Kidney (tissue), 14 donors: Measurements from ENCODE around the gene ZBTB6. TPM values are rescaled to one million over a fixed set of nuclear protein-coding genes. Genes with fewer than 3 reads are reported as not detected.

Experiments
- DNase-seq, 5 donors: peaks; one replicate each; pipeline ENCODE4 v3.0.0-alpha.2; 2013 to 2020
- FAIRE-seq: peaks from 2 replicates; lab custom pipeline; 2012; peaks lifted over from hg19 to GRCh38; lab: Jason Lieb, UNC
- H3K27ac ChIP-seq, 2 donors: one replicate each; pipeline ENCODE4 v1.7.0; 2013; ENCODE audit warnings: low read depth in 2 of 2, low read length in 2 of 2, inconsistent platforms in 1 of 2
- H3K27me3 ChIP-seq: one replicate; pipeline ENCODE4 v1.7.1; 2013; ENCODE audit warnings: low read length, inconsistent platforms; ENCODE audit not compliant: control insufficient read depth, insufficient read depth
- H3K36me3 ChIP-seq, 3 donors: one replicate each; pipeline versions ENCODE4 v1.7.0 to v1.7.1; 2013; ENCODE audit warnings: low read length in 3 of 3, control low read depth in 1 of 3, inconsistent platforms in 1 of 3; ENCODE audit not compliant: insufficient read depth in 3 of 3, control insufficient read depth in 2 of 3
- H3K4me1 ChIP-seq, 3 donors: one replicate each; pipeline versions ENCODE4 v1.7.0 to v1.7.1; 2013; ENCODE audit warnings: low read length in 3 of 3, inconsistent platforms in 1 of 3, low read depth in 1 of 3; ENCODE audit not compliant: control insufficient read depth in 2 of 3, insufficient read depth in 2 of 3
- H3K4me3 ChIP-seq, 3 donors: one replicate each; pipeline versions ENCODE4 v1.7.0 to v1.8.1; 2013; ENCODE audit warnings: low read length in 3 of 3, control low read depth in 1 of 3, inconsistent platforms in 1 of 3
- H3K9ac ChIP-seq, 3 donors: one replicate each; pipeline versions ENCODE4 v1.7.0 to v1.7.1; 2013; ENCODE audit warnings: low read length in 3 of 3, control low read depth in 1 of 3, inconsistent platforms in 1 of 3
- H3K9me3 ChIP-seq, 3 donors: one replicate each; pipeline versions ENCODE4 v1.7.0 to v1.7.1; 2013; ENCODE audit warnings: low read length in 3 of 3, control low read depth in 1 of 3, inconsistent platforms in 1 of 3; ENCODE audit not compliant: control insufficient read depth in 2 of 3, insufficient read depth in 1 of 3
- CTCF ChIP-seq: IDR thresholded peaks from 3 replicates; pipeline ENCODE4 v1.5.1; 2012; ENCODE audit warnings: mild to moderate bottlenecking, moderate library complexity, borderline replicate concordance; ENCODE audit not compliant: insufficient read depth; ENCODE audit errors: extremely low read depth
- intact Hi-C: fragments of 100-400 bp; cut with DNase I; formaldehyde crosslinking; loops from one replicate; pipeline ENCODE4 v1.11.1; 2022
- polyA plus RNA-seq: library from polyadenylated mRNA; stranded (reverse); fragments of 350-450 nt; fragmentation: Illumina TruSeq; extraction: RNeasy Lipid Tissue Mini Kit (QIAGEN cat#74804); gene quantifications from one replicate; pipeline ENCODE4 v1.2.3, GENCODE V29; 2014; ENCODE audit warnings: low read depth, low replicate concordance; ENCODE audit not compliant: insufficient read depth
- total RNA-seq: library from RNA; stranded (reverse); fragmentation: NEBNext Ultra II Directional; extraction: Animal tissue kit (Norgen Biotek cat#: 25700); gene quantifications from one replicate; pipeline ENCODE4 v1.2.1, GENCODE V29; 2021
- donor health status: control.
- donor health status: control.
- donor health status: control.
- donor health status: control.
- donor health status: control.
- donor health status: DM: yes; HTN: yes; CAD: no.
- donor health status: Normal renal cell carcinoma (clear cell type).

ZBTB6 gene
- total and polyA plus RNA-seq, 2 donors from 2014 or later = 2.0 to 9.8 TPM

DNA sequence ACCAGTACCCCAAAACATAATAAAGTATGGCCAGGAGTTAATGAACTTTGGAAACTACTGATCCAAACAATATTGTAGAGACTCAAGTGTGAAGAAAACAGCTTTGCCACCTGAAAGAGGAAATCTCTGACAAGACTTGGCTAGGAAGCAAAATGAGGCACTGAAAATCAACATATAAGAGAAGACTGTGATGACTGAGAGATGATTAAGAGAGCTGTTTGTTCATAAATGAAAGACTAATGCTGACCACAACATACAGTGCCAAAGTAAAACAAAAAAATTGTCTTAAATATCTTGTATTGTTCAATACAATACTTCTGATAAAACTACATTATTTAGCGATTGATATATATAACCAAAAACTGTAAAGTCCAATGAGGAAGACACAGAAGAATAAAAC, 15.2 kb downstream of the ZBTB6 start:
- Histone ChIP-seq H3K4me3 (no peak overlapping the region), H3K27me3 (no peaks in the 10 kb centered on the region), H3K9me3 (no peaks in the 10 kb centered on the region), H3K4me1 (peaks cover 0 to 10% (median 0%) of the 10 kb centered on the region in 3 donors), H3K36me3 (no peaks in the 10 kb centered on the region), H3K27ac (no peak overlapping the region), H3K9ac (no peak overlapping the region)
- DNase-seq = peak in 1 of 5 donors; percentile 1
- intact Hi-C loops = no loop called here
- no peak for FAIRE-seq
- no peak for TF ChIP-seq CTCF

- FAIRE-seq (no peak), DNase-seq (no peak)
- Histone ChIP-seq H3K27me3 (no peaks in the 10 kb centered on the region), H3K36me3 (peaks cover 10 to 24% (median 16%) of the 10 kb centered on the region in 3 donors), H3K4me1 (no peaks in the 10 kb centered on the region), H3K27ac (no peak overlapping the region), H3K4me3 (no peak overlapping the region), H3K9ac (no peak overlapping the region), H3K9me3 (no peaks in the 10 kb centered on the region)
- TF ChIP-seq CTCF = no peak
- intact Hi-C loops = no loop called here
These were observed 24.6 kb downstream of the ZBTB6 start for GRCh38 chr9:122888480-122888879.

- DNase-seq = no peak
- no peaks in the 10 kb centered on the region for H3K9me3 ChIP-seq
- intact Hi-C loops = no loop called here
- TF ChIP-seq CTCF = no peak
- no peak overlapping the region for H3K4me3 ChIP-seq
- H3K27me3 ChIP-seq = no peaks in the 10 kb centered on the region
- peaks cover 10 to 43% (median 21%) of the 10 kb centered on the region in 3 donors for H3K36me3 ChIP-seq
- no peak overlapping the region for H3K9ac ChIP-seq
- FAIRE-seq = no peak
- H3K27ac ChIP-seq = no peak overlapping the region
- no peaks in the 10 kb centered on the region for H3K4me1 ChIP-seq
These were observed 30.0 kb downstream of the ZBTB6 start for GRCh38 chr9:122883125-122883524.

DNA sequence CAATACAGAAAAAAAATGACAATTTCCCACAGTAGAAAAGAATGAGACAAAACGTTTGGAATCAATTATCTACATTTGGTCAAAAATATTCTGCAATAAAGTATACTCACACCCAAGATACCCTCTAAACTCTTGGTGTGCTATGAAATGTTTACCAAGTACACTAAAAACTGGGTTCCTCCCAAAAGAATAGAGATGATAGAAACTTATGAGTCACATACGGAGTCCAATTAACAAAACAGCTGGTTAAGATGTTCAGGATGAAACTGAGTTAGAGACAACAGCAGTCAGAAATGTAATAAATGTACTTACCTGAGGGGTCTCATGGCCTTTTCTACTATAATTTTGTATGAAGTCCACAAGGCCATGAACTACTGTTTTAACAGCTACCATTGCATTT, 33.7 kb downstream of the ZBTB6 start:
- no peaks in the 10 kb centered on the region for H3K4me1 ChIP-seq
- peaks cover 14 to 62% (median 37%) of the 10 kb centered on the region in 3 donors for H3K36me3 ChIP-seq
- intact Hi-C loops = no loop called here
- H3K27me3 ChIP-seq = no peaks in the 10 kb centered on the region
- H3K9ac ChIP-seq = no peak overlapping the region
- no peaks in the 10 kb centered on the region for H3K9me3 ChIP-seq
- no peak overlapping the region for H3K4me3 ChIP-seq
- TF ChIP-seq CTCF = no peak
- DNase-seq (no peak), FAIRE-seq (no peak)
- H3K27ac ChIP-seq = no peak overlapping the region
